ENCODE data around the gene TIMM13.
A peak's percentile ranks its signal among the peaks of the same experiment; 100 is the strongest.
"Not testable (repeated sequence)": the region's sequence is repeated elsewhere in the genome, so short reads cannot be mapped to it uniquely, and the experiment has no call there.

The TIMM13 gene

GRCh38 chr19:2429917-2430535 is 2.6 kb upstream of the TIMM13 start:
- DNase-seq = no peak

GRCh38 chr19:2428756-2429711 is 1.6 kb upstream of the TIMM13 start:
- DNase-seq = no peak

- no peak for DNase-seq
These were observed 920 bp upstream of the TIMM13 start for GRCh38 chr19:2428321-2428690.

- peak; percentile 25 for DNase-seq
These were observed 566 bp downstream of the TIMM13 start for GRCh38 chr19:2426611-2427428.

GRCh38 chr19:2425622-2426581 is 1.5 kb downstream of the TIMM13 start:
- no peak for DNase-seq

GRCh38 chr19:2424686-2425621 is 2.4 kb downstream of the TIMM13 start:
- DNase-seq = no peak

- DNase-seq = no peak
These were observed 3.3 kb downstream of the TIMM13 start for GRCh38 chr19:2423915-2424685.

- DNase-seq = no peak
These were observed 4.1 kb downstream of the TIMM13 start for GRCh38 chr19:2423071-2423914.

GRCh38 chr19:2421581-2422306 is 5.6 kb downstream of the TIMM13 start:
- DNase-seq = no peak

GRCh38 chr19:2420490-2420889 is 6.9 kb downstream of the TIMM13 start:
- DNase-seq = no peak

- no peak for DNase-seq
These were observed 7.6 kb downstream of the TIMM13 start for GRCh38 chr19:2419754-2420153.

- no peak for DNase-seq
These were observed 9.4 kb downstream of the TIMM13 start for GRCh38 chr19:2417881-2418406.

GRCh38 chr19:2417436-2417835 is 9.9 kb downstream of the TIMM13 start:
- DNase-seq = not testable (repeated sequence)

GRCh38 chr19:2416321-2417097 is 10.9 kb downstream of the TIMM13 start:
- DNase-seq = no peak

GRCh38 chr19:2415973-2416319 is 11.4 kb downstream of the TIMM13 start:
- no peak for DNase-seq

GRCh38 chr19:2415281-2415972 is 12.0 kb downstream of the TIMM13 start:
- no peak for DNase-seq

- no peak for DNase-seq
These were observed 13.8 kb downstream of the TIMM13 start for GRCh38 chr19:2413629-2414028.
